ENCODE results near the gene SNRPB. TPM values are rescaled to one million over a fixed set of nuclear protein-coding genes. Genes with fewer than 3 reads are reported as not detected.

SNRPB gene
- total RNA-seq (2021) (310 and 349 TPM in 2 replicates), Bru-seq, nascent RNA (percentile 99 among the genes with signal in this experiment), BruChase-seq, experiment 1, labeled RNA remaining after a 2-hour chase (percentile 95 among the genes with signal in this experiment), BruChase-seq, experiment 2, labeled RNA remaining after a 6-hour chase (percentile 99 among the genes with signal in this experiment)
- long read RNA-seq, transcript SNRPB-201 (7 exons, 1,154 nt): major isoform, 643 of 907 reads
- long read RNA-seq, transcript SNRPB-202 (7 exons, 1,008 nt): minor isoform, 203 of 907 reads
- long read RNA-seq, partial matches to known transcripts: 46 of 907 reads
- long read RNA-seq, other reads (novel, unspliced or antisense): 13 of 907 reads

DNA sequence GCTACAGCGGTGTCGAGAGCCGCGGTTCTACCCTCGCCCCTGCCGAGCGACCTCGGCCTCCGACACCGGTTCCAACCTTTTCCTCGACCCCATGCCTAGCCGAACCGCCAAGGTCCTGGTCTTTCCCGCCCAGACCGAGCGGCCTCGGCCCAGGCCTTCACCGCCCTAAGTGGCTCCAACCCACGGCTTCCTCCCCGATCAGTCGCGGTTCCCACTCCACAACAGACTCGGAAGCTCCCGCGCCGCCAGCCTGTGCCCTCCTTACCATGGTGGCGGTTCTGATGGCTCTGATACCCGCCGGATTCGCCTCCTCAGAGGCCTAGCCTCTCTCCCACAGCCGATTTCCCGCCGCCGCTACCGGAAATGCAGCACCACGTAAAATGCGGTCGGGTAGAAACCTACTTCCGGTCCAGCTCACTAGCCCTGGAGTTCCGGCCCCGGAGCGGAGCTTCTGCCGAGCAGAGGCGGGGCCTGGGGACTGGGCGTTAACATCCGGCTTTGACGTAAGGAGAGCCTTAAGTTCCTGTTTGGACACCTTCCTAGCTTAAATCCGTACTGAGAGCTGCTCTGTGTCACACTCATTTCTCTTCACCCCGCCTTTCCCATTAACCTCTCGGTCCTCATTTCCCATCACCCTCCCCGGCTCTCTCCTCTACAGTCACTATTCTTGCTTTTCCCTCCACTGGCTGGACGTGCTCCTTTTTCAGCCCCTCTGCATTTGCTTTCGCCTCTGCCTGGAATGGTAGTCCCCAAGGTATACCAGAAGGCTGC lies at the start of gene SNRPB:
Gene SNRPB, minus strand, starts transcription at position 367 of the 771 bp plus-strand sequence. Its CDS starts 99 bp downstream, at position 268.
- POLR2A ChIA-PET (ENCODE audit: unreplicated experiment): interaction anchor here (0.5 to 1.7 kb wide), 14 partner anchors 25 to 1190 kb away, joined by 3 to 28 read pairs (median 4); partner anchors contain the start of genes IDH3B and NOP56
- Histone ChIP-seq H3K27ac (peak within 1 kb of the TSS; percentile 90), H3K4me2 (peak within 1 kb of the TSS; percentile 100), H3K27me3 (ENCODE audit: insufficient read depth, low read depth) (no peaks in the 10 kb centered on the region), H3K79me2 (ENCODE audit: low read depth) (peaks cover 50% of the 10 kb centered on the region), H3K4me1 (replicated peaks; ENCODE audit: insufficient read depth) (peaks cover 21% of the 10 kb centered on the region), H3F3A (ENCODE audit: insufficient read depth, low read depth) (peaks cover 27% of the 10 kb centered on the region), H2AFZ (peak within 1 kb of the TSS; percentile 94), H3K9me3 (ENCODE audit: insufficient read depth, low read depth) (no peaks in the 10 kb centered on the region), H3K36me3 (ENCODE audit: low read depth) (peaks cover 33% of the 10 kb centered on the region), H3K4me3 (peak within 1 kb of the TSS; percentile 92), H4K20me1 (ENCODE audit: insufficient read depth) (peaks cover 42% of the 10 kb centered on the region), H3K9me2 (ENCODE audit: insufficient read depth) (no peaks in the 10 kb centered on the region)
- CTCF ChIA-PET: interaction anchor here (0.6 to 1.1 kb wide), 2 partner anchors 51 to 54 kb away, joined by 3 to 4 read pairs; no protein-coding TSS in a partner anchor
- BruUV-seq (replicated peaks): TSS peak; percentile 94
- DNase-seq: peak; percentile 96
- intact Hi-C loops (cut with micrococcal nuclease; ENCODE audit: unreplicated experiment): loop anchor here (1.0 kb wide), 1 partner anchor 177 kb away; no protein-coding TSS in a partner anchor
- TF ChIP-seq, protein P1, sequence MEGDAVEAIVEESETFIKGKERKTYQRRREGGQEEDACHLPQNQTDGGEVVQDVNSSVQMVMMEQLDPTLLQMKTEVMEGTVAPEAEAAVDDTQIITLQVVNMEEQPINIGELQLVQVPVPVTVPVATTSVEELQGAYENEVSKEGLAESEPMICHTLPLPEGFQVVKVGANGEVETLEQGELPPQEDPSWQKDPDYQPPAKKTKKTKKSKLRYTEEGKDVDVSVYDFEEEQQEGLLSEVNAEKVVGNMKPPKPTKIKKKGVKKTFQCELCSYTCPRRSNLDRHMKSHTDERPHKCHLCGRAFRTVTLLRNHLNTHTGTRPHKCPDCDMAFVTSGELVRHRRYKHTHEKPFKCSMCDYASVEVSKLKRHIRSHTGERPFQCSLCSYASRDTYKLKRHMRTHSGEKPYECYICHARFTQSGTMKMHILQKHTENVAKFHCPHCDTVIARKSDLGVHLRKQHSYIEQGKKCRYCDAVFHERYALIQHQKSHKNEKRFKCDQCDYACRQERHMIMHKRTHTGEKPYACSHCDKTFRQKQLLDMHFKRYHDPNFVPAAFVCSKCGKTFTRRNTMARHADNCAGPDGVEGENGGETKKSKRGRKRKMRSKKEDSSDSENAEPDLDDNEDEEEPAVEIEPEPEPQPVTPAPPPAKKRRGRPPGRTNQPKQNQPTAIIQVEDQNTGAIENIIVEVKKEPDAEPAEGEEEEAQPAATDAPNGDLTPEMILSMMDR (conservative IDR thresholded peaks at IDR 0.05): no peak
- no peak for TF ChIP-seq EZH2 (IDR thresholded peaks at IDR 0.05; ENCODE audit: low read depth)

DNA sequence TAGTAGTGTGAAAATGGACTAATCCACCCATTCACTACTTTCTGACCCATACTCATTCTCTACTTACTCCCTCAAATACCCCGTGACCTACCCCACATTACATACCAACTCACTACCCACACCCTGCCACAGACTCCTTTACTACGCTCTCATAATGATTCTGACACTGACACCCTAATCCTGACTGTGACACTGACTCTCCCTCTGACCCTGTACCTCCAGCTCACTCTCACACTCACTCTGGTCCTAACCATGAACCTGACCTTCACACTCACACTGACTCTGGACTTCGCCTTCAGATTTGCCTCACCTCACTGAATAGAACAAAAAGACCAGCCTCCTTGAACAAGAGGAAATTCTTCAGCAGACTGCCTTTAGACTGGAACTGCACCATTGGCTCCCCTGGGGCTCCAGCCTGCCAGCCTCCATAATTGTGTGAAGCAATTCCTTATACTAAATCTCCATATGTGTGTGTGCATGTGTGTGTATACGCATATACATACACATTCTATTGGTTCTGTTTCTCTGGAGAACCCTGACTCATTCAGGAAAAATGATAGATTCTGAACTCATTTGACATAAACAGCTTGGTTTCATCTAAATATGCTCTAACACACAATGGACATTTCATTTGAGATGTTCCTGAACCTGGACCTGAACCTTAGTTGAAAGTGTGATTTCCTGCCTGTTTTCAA lies 48.7 kb upstream of the SNRPB start:
- no peak overlapping the region for H2AFZ ChIP-seq
- no peaks in the 10 kb centered on the region for H3K4me1 ChIP-seq (replicated peaks; ENCODE audit: insufficient read depth)
- H3K36me3 ChIP-seq (ENCODE audit: low read depth): no peaks in the 10 kb centered on the region
- H3K9me2 ChIP-seq (ENCODE audit: insufficient read depth): no peaks in the 10 kb centered on the region
- H3K9me3 ChIP-seq (ENCODE audit: insufficient read depth, low read depth): no peaks in the 10 kb centered on the region
- TF ChIP-seq EZH2 (IDR thresholded peaks at IDR 0.05; ENCODE audit: low read depth): no peak
- TF ChIP-seq, protein P1 (conservative IDR thresholded peaks at IDR 0.05): no peak
- H3F3A ChIP-seq (ENCODE audit: insufficient read depth, low read depth): no peaks in the 10 kb centered on the region
- H4K20me1 ChIP-seq (ENCODE audit: insufficient read depth): no peaks in the 10 kb centered on the region
- H3K4me2 ChIP-seq: no peak overlapping the region
- no peak for DNase-seq
- H3K27ac ChIP-seq: no peak overlapping the region
- no peaks in the 10 kb centered on the region for H3K27me3 ChIP-seq (ENCODE audit: insufficient read depth, low read depth)
- intact Hi-C loops (cut with micrococcal nuclease; ENCODE audit: unreplicated experiment): no loop called here
- H3K4me3 ChIP-seq: no peak overlapping the region
- no peaks in the 10 kb centered on the region for H3K79me2 ChIP-seq (ENCODE audit: low read depth)
- ChIA-PET POLR2A (ENCODE audit: unreplicated experiment) (no interaction called here), CTCF (interaction anchor here (0.6 kb wide), 1 partner anchor 54 kb away, joined by 5 read pairs; no protein-coding TSS in a partner anchor)
- BruUV-seq (replicated peaks): no TSS peak

DNA sequence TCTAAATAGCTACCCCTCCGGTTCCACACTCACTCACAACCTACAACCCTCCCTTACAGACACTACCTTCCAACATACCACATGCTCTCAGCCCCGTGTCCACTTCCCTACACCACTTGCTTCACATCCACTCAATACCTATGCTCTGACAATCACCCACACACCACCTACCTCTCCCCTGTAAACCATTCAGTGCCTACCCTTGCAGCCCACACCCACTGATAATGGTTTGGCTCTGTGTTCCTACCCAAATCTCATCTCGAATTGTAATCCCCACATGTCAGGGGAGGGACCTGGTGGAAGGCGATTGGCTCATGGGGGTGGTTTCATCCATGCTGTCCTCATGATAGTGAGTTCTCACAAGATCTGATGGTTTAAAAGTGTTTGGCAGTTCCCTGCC lies 48.0 kb upstream of the SNRPB start:
- Histone ChIP-seq H3K27me3 (ENCODE audit: insufficient read depth, low read depth) (no peaks in the 10 kb centered on the region), H3K9me2 (ENCODE audit: insufficient read depth) (no peaks in the 10 kb centered on the region), H3F3A (ENCODE audit: insufficient read depth, low read depth) (no peaks in the 10 kb centered on the region), H3K4me2 (no peak overlapping the region), H3K27ac (no peak overlapping the region), H3K79me2 (ENCODE audit: low read depth) (no peaks in the 10 kb centered on the region), H3K4me3 (no peak overlapping the region), H3K36me3 (ENCODE audit: low read depth) (no peaks in the 10 kb centered on the region), H3K9me3 (ENCODE audit: insufficient read depth, low read depth) (no peaks in the 10 kb centered on the region), H4K20me1 (ENCODE audit: insufficient read depth) (no peaks in the 10 kb centered on the region), H3K4me1 (replicated peaks; ENCODE audit: insufficient read depth) (no peaks in the 10 kb centered on the region), H2AFZ (no peak overlapping the region)
- ChIA-PET CTCF (interaction anchor here (0.6 kb wide), 1 partner anchor 204 kb away, joined by 6 read pairs; no protein-coding TSS in a partner anchor), POLR2A (ENCODE audit: unreplicated experiment) (no interaction called here)
- TF ChIP-seq, protein P1 (conservative IDR thresholded peaks at IDR 0.05): no peak
- no peak for TF ChIP-seq EZH2 (IDR thresholded peaks at IDR 0.05; ENCODE audit: low read depth)
- intact Hi-C loops (cut with micrococcal nuclease; ENCODE audit: unreplicated experiment): no loop called here
- no TSS peak for BruUV-seq (replicated peaks)
- no peak for DNase-seq
